HG03378 (cell line): ENCODE results near the gene KIDINS220.

Experiments used
- ATAC-seq: cut with Tn5 transposase; IDR thresholded peaks from one replicate; pipeline ENCODE4 v1.9.1; 2021; ENCODE audit warnings: mild to moderate bottlenecking, moderate library complexity; ENCODE audit not compliant: unreplicated experiment

Gene KIDINS220

GRCh38 chr2:8853426-8853825, 16.0 kb upstream of the KIDINS220 start:
- ATAC-seq, result no peak

- no peak for ATAC-seq
Observed at GRCh38 chr2:8851811-8852560, 14.6 kb upstream of the KIDINS220 start.

GRCh38 chr2:8850845-8851487, 13.6 kb upstream of the KIDINS220 start:
- ATAC-seq, result no peak

- ATAC-seq, result no peak
Observed at GRCh38 chr2:8849327-8849726, 11.9 kb upstream of the KIDINS220 start.

- no peak for ATAC-seq
Observed at GRCh38 chr2:8848328-8849100, 11.1 kb upstream of the KIDINS220 start.

- no peak for ATAC-seq
Observed at GRCh38 chr2:8847400-8847799, 10.0 kb upstream of the KIDINS220 start.

GRCh38 chr2:8841932-8842331, 4.5 kb upstream of the KIDINS220 start:
- no peak for ATAC-seq

- no peak for ATAC-seq
Observed at GRCh38 chr2:8840475-8841091, 3.2 kb upstream of the KIDINS220 start.

- no peak for ATAC-seq
Observed at GRCh38 chr2:8839189-8839965, 2.0 kb upstream of the KIDINS220 start.

- ATAC-seq, result no peak
Observed at GRCh38 chr2:8837795-8838140, 355 bp upstream of the KIDINS220 start.

GRCh38 chr2:8835279-8835678, 2.1 kb downstream of the KIDINS220 start:
- no peak for ATAC-seq

- no peak for ATAC-seq
Observed at GRCh38 chr2:8833853-8834252, 3.6 kb downstream of the KIDINS220 start.

- ATAC-seq, result no peak
Observed at GRCh38 chr2:8831516-8831915, 5.9 kb downstream of the KIDINS220 start.

- ATAC-seq, result no peak
Observed at GRCh38 chr2:8827729-8828128, 9.7 kb downstream of the KIDINS220 start.

GRCh38 chr2:8822218-8822617, 15.2 kb downstream of the KIDINS220 start:
- no peak for ATAC-seq

GRCh38 chr2:8821276-8822217, 15.9 kb downstream of the KIDINS220 start:
- no peak for ATAC-seq

GRCh38 chr2:8819948-8820347, 17.5 kb downstream of the KIDINS220 start:
- ATAC-seq, result no peak

GRCh38 chr2:8819194-8819593, 18.2 kb downstream of the KIDINS220 start:
- ATAC-seq, result no peak

GRCh38 chr2:8817221-8817620, 20.2 kb downstream of the KIDINS220 start:
- ATAC-seq, result no peak
